Mesothelial cell of epicardium (in vitro differentiated cells): Measurements from ENCODE around the gene LURAP1L. TPM values are rescaled to one million over a fixed set of nuclear protein-coding genes. Genes with fewer than 3 reads are reported as not detected.
A peak's percentile ranks its signal among the peaks of the same experiment; 100 is the strongest.

Experiments
- DNase-seq, 2 experiments: peaks; one replicate each; pipeline ENCODE4 v3.0.0; 2021; ENCODE audit warnings: low spot score in 2 of 2; ENCODE audit not compliant: unreplicated experiment in 2 of 2
- H3K27ac Mint-ChIP-seq: 2 replicates; pipeline ENCODE4 v1.8.0; 2021; ENCODE audit warnings: mixed read lengths
- H3K27me3 Mint-ChIP-seq: 2 replicates; pipeline ENCODE4 v1.8.0; 2021; ENCODE audit warnings: low read depth, mixed read lengths
- H3K36me3 Mint-ChIP-seq: 2 replicates; pipeline ENCODE4 v1.8.0; 2021; ENCODE audit warnings: mixed read lengths
- H3K4me1 Mint-ChIP-seq: 2 replicates; pipeline ENCODE4 v1.8.0; 2021; ENCODE audit warnings: mixed read lengths
- H3K4me3 Mint-ChIP-seq: 2 replicates; pipeline ENCODE4 v1.8.0; 2021; ENCODE audit warnings: mild to moderate bottlenecking, moderate library complexity, mixed read lengths
- H3K9me3 Mint-ChIP-seq: 2 replicates; pipeline ENCODE4 v1.8.0; 2021; ENCODE audit warnings: mixed read lengths
- total RNA-seq: library from RNA; stranded (reverse); gene quantifications from 3 replicates; pipeline ENCODE4 v1.2.1, GENCODE V29; 2021
- TF ChIP-seq, protein P1 (sequence below): fragments of 200-600 bp; sonication (generic); IDR thresholded peaks from one replicate; pipeline ENCODE4 v1.5.0; 2021; ENCODE audit warnings: antibody characterized with exemption; ENCODE audit not compliant: unreplicated experiment

LURAP1L gene
- total RNA-seq, 1 donor from 2014 or later, result 31.2 TPM

DNA sequence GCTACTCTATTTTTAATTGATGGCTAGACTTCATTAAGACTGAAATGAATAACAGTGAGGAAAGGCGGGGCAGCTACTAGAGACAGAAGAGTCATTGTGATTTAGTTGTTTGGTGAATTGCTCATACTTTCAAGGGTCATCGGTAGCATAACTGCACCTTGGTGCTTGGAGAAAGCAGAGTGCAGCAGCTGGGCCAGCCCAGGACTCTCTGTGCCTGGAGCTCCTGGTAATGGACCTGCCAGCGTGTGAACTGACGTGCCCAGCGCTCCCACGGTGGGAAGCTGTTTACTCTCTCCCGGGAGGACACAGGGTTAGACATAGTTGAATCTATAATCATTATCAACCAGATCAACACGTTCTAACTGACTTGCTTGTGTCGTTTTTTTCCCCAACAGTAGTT, 42.9 kb downstream of the LURAP1L start:
- Mint-ChIP-seq H3K4me1 (peaks cover 70% of the 10 kb centered on the region), H3K27me3 (no peaks in the 10 kb centered on the region), H3K4me3 (no peak overlapping the region), H3K9me3 (no peaks in the 10 kb centered on the region), H3K27ac (peak overlapping the region; percentile 94), H3K36me3 (no peaks in the 10 kb centered on the region)
- no peak for DNase-seq
- TF ChIP-seq, protein P1, sequence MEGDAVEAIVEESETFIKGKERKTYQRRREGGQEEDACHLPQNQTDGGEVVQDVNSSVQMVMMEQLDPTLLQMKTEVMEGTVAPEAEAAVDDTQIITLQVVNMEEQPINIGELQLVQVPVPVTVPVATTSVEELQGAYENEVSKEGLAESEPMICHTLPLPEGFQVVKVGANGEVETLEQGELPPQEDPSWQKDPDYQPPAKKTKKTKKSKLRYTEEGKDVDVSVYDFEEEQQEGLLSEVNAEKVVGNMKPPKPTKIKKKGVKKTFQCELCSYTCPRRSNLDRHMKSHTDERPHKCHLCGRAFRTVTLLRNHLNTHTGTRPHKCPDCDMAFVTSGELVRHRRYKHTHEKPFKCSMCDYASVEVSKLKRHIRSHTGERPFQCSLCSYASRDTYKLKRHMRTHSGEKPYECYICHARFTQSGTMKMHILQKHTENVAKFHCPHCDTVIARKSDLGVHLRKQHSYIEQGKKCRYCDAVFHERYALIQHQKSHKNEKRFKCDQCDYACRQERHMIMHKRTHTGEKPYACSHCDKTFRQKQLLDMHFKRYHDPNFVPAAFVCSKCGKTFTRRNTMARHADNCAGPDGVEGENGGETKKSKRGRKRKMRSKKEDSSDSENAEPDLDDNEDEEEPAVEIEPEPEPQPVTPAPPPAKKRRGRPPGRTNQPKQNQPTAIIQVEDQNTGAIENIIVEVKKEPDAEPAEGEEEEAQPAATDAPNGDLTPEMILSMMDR, result no peak

DNA sequence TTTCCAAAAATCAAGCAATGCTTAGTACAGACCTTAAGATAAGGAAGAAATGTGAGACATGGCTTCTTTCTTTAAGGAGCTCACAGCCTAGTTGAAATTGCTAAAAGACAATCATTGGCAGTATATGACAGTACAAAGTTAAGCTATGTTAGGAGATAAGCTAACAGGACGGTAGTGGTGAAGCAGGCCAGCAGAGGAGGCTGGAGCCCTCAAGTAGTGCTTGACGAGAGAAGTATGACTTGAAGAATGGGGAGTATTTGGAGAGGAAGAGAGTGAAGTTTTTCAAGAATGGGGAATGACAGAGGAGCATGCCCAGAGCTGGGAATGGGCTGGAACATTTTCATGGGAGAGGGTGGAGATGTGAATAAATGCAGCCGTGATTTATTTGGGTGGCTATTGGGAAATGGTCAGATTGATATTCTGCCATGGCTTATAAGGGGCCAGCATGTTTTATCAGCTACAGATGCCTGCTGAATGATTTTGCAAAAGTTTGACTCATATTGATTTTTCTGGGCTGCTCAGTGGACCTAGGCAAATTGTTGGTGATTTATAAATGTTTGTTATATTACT, 43.7 kb downstream of the LURAP1L start:
- Mint-ChIP-seq H3K4me1 (peaks cover 70% of the 10 kb centered on the region), H3K27me3 (no peaks in the 10 kb centered on the region), H3K9me3 (no peaks in the 10 kb centered on the region), H3K4me3 (peak overlapping the region; percentile 11), H3K36me3 (no peaks in the 10 kb centered on the region), H3K27ac (peak overlapping the region; percentile 94)
- TF ChIP-seq, protein P1, result no peak
- DNase-seq, result no peak

DNA sequence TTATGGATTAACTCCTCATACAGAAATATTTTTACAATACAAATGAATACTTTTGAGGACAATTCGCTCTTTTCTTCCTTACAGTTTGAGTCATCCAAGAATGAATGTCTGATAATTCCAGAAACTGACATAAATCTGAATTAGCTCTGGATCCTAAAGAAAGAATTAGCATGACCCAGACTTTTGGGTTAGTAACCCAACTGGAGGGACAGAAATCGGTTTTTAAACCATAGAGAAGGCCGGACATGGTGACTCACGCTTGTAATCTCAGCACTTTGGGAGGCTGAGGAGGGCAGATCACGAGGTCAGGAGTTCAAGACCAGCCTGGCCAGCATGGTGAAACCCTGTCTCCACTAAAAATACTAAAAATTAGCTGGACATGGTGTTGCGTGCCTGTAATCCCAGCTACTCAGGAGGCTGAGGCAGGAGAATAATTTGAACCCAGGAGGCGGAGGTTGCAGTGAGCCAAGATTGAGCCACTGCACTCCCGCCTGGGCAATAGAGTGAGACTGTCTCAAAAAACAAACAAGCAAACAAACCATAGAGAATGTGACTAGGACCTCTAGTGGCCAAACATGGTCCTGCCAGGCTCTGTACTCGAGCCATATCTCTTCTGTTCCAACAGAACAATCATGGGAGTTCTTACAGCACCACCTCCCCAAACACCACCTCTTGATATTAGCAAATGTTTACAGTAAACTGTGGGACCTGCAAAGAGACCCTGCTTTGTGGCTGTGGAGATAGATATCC, 44.8 kb downstream of the LURAP1L start:
- Mint-ChIP-seq H3K4me1 (peaks cover 68% of the 10 kb centered on the region), H3K36me3 (no peaks in the 10 kb centered on the region), H3K27ac (peak overlapping the region; percentile 94), H3K27me3 (no peaks in the 10 kb centered on the region), H3K4me3 (no peak overlapping the region), H3K9me3 (no peaks in the 10 kb centered on the region)
- TF ChIP-seq, protein P1, result peak; percentile 26
- DNase-seq, result no peak

DNA sequence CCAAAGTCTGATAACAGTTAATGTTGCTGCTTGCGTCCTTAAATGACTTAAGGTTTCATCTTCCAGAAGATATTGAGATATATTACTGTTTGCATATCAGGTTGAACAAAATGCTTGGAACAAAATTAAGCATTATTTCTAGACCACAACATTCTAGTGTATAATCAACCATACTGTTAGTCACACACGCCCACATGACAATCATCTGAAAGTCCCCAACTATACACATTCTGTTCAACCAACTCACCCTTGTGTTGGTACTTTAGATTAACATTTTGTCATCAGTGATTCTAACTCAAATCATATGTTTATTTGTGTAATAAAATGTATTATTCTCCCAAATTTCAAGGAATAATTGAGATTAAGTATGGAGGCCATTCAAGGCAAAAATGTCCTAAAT, 47.3 kb downstream of the LURAP1L start:
- DNase-seq, result no peak
- Mint-ChIP-seq H3K9me3 (no peaks in the 10 kb centered on the region), H3K4me3 (no peak overlapping the region), H3K27me3 (no peaks in the 10 kb centered on the region), H3K36me3 (no peaks in the 10 kb centered on the region), H3K4me1 (peaks cover 48% of the 10 kb centered on the region), H3K27ac (peak overlapping the region; percentile 38)
- TF ChIP-seq, protein P1, result no peak

DNA sequence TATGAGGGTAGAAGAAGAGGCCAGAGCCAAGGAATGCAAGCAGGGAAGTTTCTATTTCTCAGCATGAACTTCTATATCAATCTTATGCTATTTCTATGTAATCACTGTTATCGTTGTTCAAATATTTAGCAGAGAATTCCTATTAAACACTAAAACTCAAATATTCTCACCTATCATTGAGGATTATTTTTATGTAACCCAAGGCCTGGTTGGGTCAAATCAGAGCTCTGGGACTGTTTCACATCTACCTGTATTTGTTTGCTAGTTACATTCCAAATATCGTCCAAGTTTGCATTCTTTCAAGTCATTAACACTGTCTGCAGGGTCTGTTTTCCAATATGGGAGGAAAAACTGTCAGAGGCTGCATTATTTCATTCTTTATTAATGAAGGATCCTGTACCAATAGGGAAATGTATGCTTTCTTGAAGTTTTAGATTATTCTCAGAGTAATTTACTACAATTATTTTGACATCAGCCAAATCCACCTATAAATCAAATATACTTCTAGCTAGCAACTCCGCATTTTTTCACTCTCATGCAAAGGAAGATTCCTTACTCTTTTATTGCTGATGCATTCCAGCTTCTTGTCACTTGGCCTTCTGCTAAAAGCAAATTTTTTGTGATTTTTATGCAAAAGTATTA, 52.2 kb downstream of the LURAP1L start:
- TF ChIP-seq, protein P1, result no peak
- H3K27ac Mint-ChIP-seq, result no peak overlapping the region
- no peak for DNase-seq
- H3K27me3 Mint-ChIP-seq, result no peaks in the 10 kb centered on the region
- H3K4me3 Mint-ChIP-seq, result no peak overlapping the region
- H3K36me3 Mint-ChIP-seq, result peaks cover 7% of the 10 kb centered on the region
- H3K9me3 Mint-ChIP-seq, result peaks cover 7% of the 10 kb centered on the region
- H3K4me1 Mint-ChIP-seq, result peaks cover 31% of the 10 kb centered on the region
